Common myeloid progenitor, CD34-positive (primary cell): ENCODE results near the gene NR1H4.

Source experiments
- CTCF ChIA-PET: fragments of 350-600 bp; sonication (Branson Sonifier 250); formaldehyde crosslinking; loops from one replicate; lab custom pipeline; 2021; ENCODE audit warnings: antibody characterized with exemption; lab: Charles Lee
- POLR2A ChIA-PET: fragments of 350-600 bp; sonication (Branson Sonifier 250); formaldehyde crosslinking; loops from one replicate; lab custom pipeline; 2021; ENCODE audit warnings: antibody characterized with exemption; lab: Charles Lee
- DNase-seq, 3 donors: peaks; one replicate each; pipeline versions ENCODE4 v3.0.0 to v3.0.0-alpha.2; 2013
- H3K27ac ChIP-seq, 2 experiments: 1 replicate in 1 of 2; 2 replicates in 1 of 2; pipeline ENCODE4 v1.7.0; 2013; ENCODE audit warnings: inconsistent platforms in 2 of 2, low read length in 2 of 2, mild to moderate bottlenecking in 2 of 2, low read depth in 1 of 2, moderate library complexity in 1 of 2; ENCODE audit not compliant: severe bottlenecking in 2 of 2, insufficient read depth in 1 of 2, poor library complexity in 1 of 2
- H3K27me3 ChIP-seq, 5 experiments: replicated peaks in 2 of 5; 1 replicate in 3 of 5; 2 replicates in 2 of 5; pipeline versions ENCODE4 v1.6.1 to v1.7.0; 2013; ENCODE audit warnings: low read length in 4 of 5, mild to moderate bottlenecking in 2 of 5, moderate library complexity in 2 of 5, inconsistent platforms in 1 of 5; ENCODE audit not compliant: insufficient read depth in 5 of 5, control insufficient read depth in 4 of 5
- H3K36me3 ChIP-seq, 4 experiments: 1 replicate in 2 of 4; 2 replicates in 2 of 4; pipeline versions ENCODE4 v1.6.1 to v1.7.0; 2013; ENCODE audit warnings: low read length in 3 of 4, control low read depth in 1 of 4, mild to moderate bottlenecking in 1 of 4; ENCODE audit not compliant: control insufficient read depth in 4 of 4, insufficient read depth in 4 of 4
- H3K4me1 ChIP-seq, 4 experiments: 1 replicate in 3 of 4; 2 replicates in 1 of 4; pipeline versions ENCODE4 v1.6.1 to v1.7.1; 2013; ENCODE audit warnings: low read length in 3 of 4, mild to moderate bottlenecking in 3 of 4, control low read depth in 1 of 4, inconsistent platforms in 1 of 4, moderate library complexity in 1 of 4; ENCODE audit not compliant: control insufficient read depth in 4 of 4, insufficient read depth in 4 of 4; ENCODE audit errors: control extremely low read depth in 1 of 4
- H3K4me3 ChIP-seq, 7 experiments: 1 replicate in 4 of 7; 2 replicates in 3 of 7; pipeline versions ENCODE4 v1.5.1 to v1.7.0; 2013; ENCODE audit warnings: mild to moderate bottlenecking in 7 of 7, low read length in 6 of 7, moderate library complexity in 6 of 7, inconsistent platforms in 2 of 7, low read depth in 2 of 7, control low read depth in 1 of 7; ENCODE audit not compliant: insufficient read depth in 4 of 7, control insufficient read depth in 1 of 7; ENCODE audit errors: extremely low read depth in 1 of 7
- H3K9me3 ChIP-seq, 5 experiments: 1 replicate in 4 of 5; 2 replicates in 1 of 5; pipeline versions ENCODE4 v1.6.1 to v1.7.1; 2013; ENCODE audit warnings: low read length in 4 of 5, mild to moderate bottlenecking in 2 of 5, inconsistent platforms in 1 of 5, low read depth in 1 of 5, moderate library complexity in 1 of 5; ENCODE audit not compliant: control insufficient read depth in 4 of 5, insufficient read depth in 2 of 5; ENCODE audit errors: control extremely low read depth in 1 of 5
- WGBS: methylation state at CpG from one replicate; pipeline ENCODE4 v1.1.5; 2013; ENCODE audit not compliant: insufficient coverage; 5-methylcytosine and 5-hydroxymethylcytosine counted together

The NR1H4 gene

GRCh38 chr12:100504804-100505203 is 31.1 kb downstream of the NR1H4 start:
- DNase-seq = no peak
- Histone ChIP-seq H3K4me3 (no peak overlapping the region), H3K4me1 (no peaks in the 10 kb centered on the region), H3K9me3 (no peaks in the 10 kb centered on the region), H3K27me3 (peaks cover 0 to 2% (median 0%) of the 10 kb centered on the region in 5 experiments), H3K36me3 (no peaks in the 10 kb centered on the region), H3K27ac (no peak overlapping the region)
- WGBS = no CpG with 5 or more reads among the region's 1 CpG
- CTCF ChIA-PET = no interaction called here
- POLR2A ChIA-PET = no interaction called here

- POLR2A ChIA-PET = no interaction called here
- Histone ChIP-seq H3K4me3 (no peak overlapping the region), H3K36me3 (no peaks in the 10 kb centered on the region), H3K9me3 (no peaks in the 10 kb centered on the region), H3K27ac (no peak overlapping the region), H3K27me3 (peaks cover 0 to 2% (median 0%) of the 10 kb centered on the region in 5 experiments), H3K4me1 (no peaks in the 10 kb centered on the region)
- no peak for DNase-seq
- WGBS = 82% methylated on average over 2 of the region's 4 CpGs
- CTCF ChIA-PET = no interaction called here
Measured at GRCh38 chr12:100508751-100509150, 35.1 kb downstream of the NR1H4 start.

GRCh38 chr12:100512692-100513091 is 39.0 kb downstream of the NR1H4 start:
- Histone ChIP-seq H3K4me1 (no peaks in the 10 kb centered on the region), H3K36me3 (no peaks in the 10 kb centered on the region), H3K27ac (no peak overlapping the region), H3K9me3 (peaks cover 0 to 2% (median 0%) of the 10 kb centered on the region in 5 experiments), H3K4me3 (no peak overlapping the region), H3K27me3 (no peaks in the 10 kb centered on the region)
- POLR2A ChIA-PET = no interaction called here
- CTCF ChIA-PET = no interaction called here
- DNase-seq = no peak
- WGBS = 92% methylated on average over 2 of the region's 3 CpGs

- DNase-seq = no peak
- no peaks in the 10 kb centered on the region for H3K4me1 ChIP-seq
- ChIA-PET CTCF (no interaction called here), POLR2A (no interaction called here)
- H3K27ac ChIP-seq = no peak overlapping the region
- H3K36me3 ChIP-seq = no peaks in the 10 kb centered on the region
- H3K27me3 ChIP-seq = peaks cover 0 to 2% (median 0%) of the 10 kb centered on the region in 5 experiments
- H3K4me3 ChIP-seq = no peak overlapping the region
- peaks cover 0 to 2% (median 0%) of the 10 kb centered on the region in 5 experiments for H3K9me3 ChIP-seq
- WGBS = 100% methylated on average over 1 of the region's 3 CpGs
Measured at GRCh38 chr12:100515968-100516367, 42.3 kb downstream of the NR1H4 start.

- peaks cover 0 to 5% (median 0%) of the 10 kb centered on the region in 5 experiments for H3K27me3 ChIP-seq
- POLR2A ChIA-PET = no interaction called here
- H3K4me3 ChIP-seq = no peak overlapping the region
- no peak overlapping the region for H3K27ac ChIP-seq
- CTCF ChIA-PET = no interaction called here
- 86% methylated on average over 1 of the region's 1 CpG for WGBS
- H3K36me3 ChIP-seq = no peaks in the 10 kb centered on the region
- DNase-seq = no peak
- no peaks in the 10 kb centered on the region for H3K4me1 ChIP-seq
- H3K9me3 ChIP-seq = peaks cover 0 to 2% (median 0%) of the 10 kb centered on the region in 5 experiments
Measured at GRCh38 chr12:100518376-100518775, 44.7 kb downstream of the NR1H4 start.

GRCh38 chr12:100520048-100520769 is 46.5 kb downstream of the NR1H4 start:
- Histone ChIP-seq H3K9me3 (peaks cover 0 to 2% (median 0%) of the 10 kb centered on the region in 5 experiments), H3K4me1 (no peaks in the 10 kb centered on the region), H3K27ac (no peak overlapping the region), H3K36me3 (no peaks in the 10 kb centered on the region), H3K27me3 (peaks cover 0 to 5% (median 0%) of the 10 kb centered on the region in 5 experiments), H3K4me3 (no peak overlapping the region)
- POLR2A ChIA-PET = no interaction called here
- CTCF ChIA-PET = interaction anchor here (1.4 kb wide), 1 partner anchor 9 kb away, joined by 6 read pairs; no protein-coding TSS in a partner anchor
- WGBS = 94% methylated on average over 6 of the region's 10 CpGs
- DNase-seq = no peak

GRCh38 chr12:100521958-100522357 is 48.3 kb downstream of the NR1H4 start:
- CTCF ChIA-PET = no interaction called here
- Histone ChIP-seq H3K4me3 (no peak overlapping the region), H3K36me3 (no peaks in the 10 kb centered on the region), H3K27me3 (peaks cover 0 to 5% (median 0%) of the 10 kb centered on the region in 5 experiments), H3K9me3 (peaks cover 0 to 2% (median 0%) of the 10 kb centered on the region in 5 experiments), H3K27ac (no peak overlapping the region), H3K4me1 (no peaks in the 10 kb centered on the region)
- WGBS = 100% methylated on average over 1 of the region's 1 CpG
- POLR2A ChIA-PET = no interaction called here
- no peak for DNase-seq
